HFF-Myc (cell line): Measurements from ENCODE around the gene GPR158.

Experiments
- DNase-seq: peaks from one replicate; pipeline ENCODE4 v3.0.0-alpha.2; 2011; ENCODE audit warnings: low read depth; ENCODE audit errors: extremely low read depth
- H3K4me3 ChIP-seq: replicated peaks from 2 replicates; pipeline ENCODE4 v1.5.1; 2011; ENCODE audit warnings: low read depth, mild to moderate bottlenecking, control low read depth, low read length
- CTCF ChIP-seq: IDR thresholded peaks from 2 replicates; pipeline ENCODE4 v1.5.1; 2012; ENCODE audit warnings: mild to moderate bottlenecking, low read depth, low read length, control low read depth; ENCODE audit errors: missing control alignments

The GPR158 gene

GRCh38 chr10:25547382-25547781 lies 372.6 kb downstream of the GPR158 start:
- DNase-seq, result no peak
- no peak overlapping the region for H3K4me3 ChIP-seq

GRCh38 chr10:25552283-25552919 lies 377.6 kb downstream of the GPR158 start:
- no peak for TF ChIP-seq CTCF
- no peak for DNase-seq
- no peak overlapping the region for H3K4me3 ChIP-seq

More at GRCh38 chr10:25547382-25547781, 372.6 kb downstream of the GPR158 start:
- TF ChIP-seq CTCF, result no peak

GRCh38 chr10:25555865-25556264 lies 381.1 kb downstream of the GPR158 start:
- no peak overlapping the region for H3K4me3 ChIP-seq
- no peak for TF ChIP-seq CTCF
- DNase-seq, result no peak

GRCh38 chr10:25556457-25556856 lies 381.7 kb downstream of the GPR158 start:
- no peak for DNase-seq
- TF ChIP-seq CTCF, result no peak
- no peak overlapping the region for H3K4me3 ChIP-seq

- no peak overlapping the region for H3K4me3 ChIP-seq
- DNase-seq, result no peak
- no peak for TF ChIP-seq CTCF
Measured at GRCh38 chr10:25557136-25557535, 382.3 kb downstream of the GPR158 start.

GRCh38 chr10:25561758-25562157 lies 387.0 kb downstream of the GPR158 start:
- no peak for TF ChIP-seq CTCF
- no peak for DNase-seq
- no peak overlapping the region for H3K4me3 ChIP-seq

GRCh38 chr10:25562547-25562946 lies 387.7 kb downstream of the GPR158 start:
- TF ChIP-seq CTCF, result no peak
- DNase-seq, result no peak
- H3K4me3 ChIP-seq, result no peak overlapping the region
